ENCODE results near the gene KCNJ1. TPM values are rescaled to one million over a fixed set of nuclear protein-coding genes. Genes with fewer than 3 reads are reported as not detected.
A peak's percentile ranks its signal among the peaks of the same experiment; 100 is the strongest.

Gene KCNJ1
- total and polyA plus RNA-seq, 2 of the 8 experiments (the other 6 are each of a cell fraction or from before 2014, with no cell fraction given): 0.17 to 0.23 TPM

DNA sequence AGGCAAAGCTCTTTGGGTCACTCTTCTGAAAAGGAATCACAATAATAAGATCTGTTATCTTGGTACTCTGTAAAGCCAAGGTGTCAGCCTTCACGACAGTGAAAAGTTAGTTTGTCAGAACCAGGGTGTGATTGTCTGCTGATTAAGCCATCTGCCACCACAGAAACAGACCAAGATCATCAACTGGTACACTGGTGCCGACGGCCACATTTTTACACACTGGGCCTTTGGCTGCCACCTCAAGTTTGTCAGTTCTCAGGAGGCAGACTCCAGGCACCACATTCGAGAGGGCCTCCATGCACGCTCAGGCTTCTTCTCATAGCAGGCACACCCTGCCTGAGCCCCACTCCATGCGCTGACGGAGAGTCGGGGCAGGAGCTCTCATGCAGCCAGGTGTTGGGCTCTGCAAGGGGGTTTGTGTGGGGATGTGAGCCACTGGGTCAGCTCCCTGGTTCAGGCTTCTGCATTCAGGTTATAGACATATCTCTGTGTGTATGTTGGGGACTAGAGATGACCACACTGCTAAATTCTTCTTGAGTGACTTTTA is 66.2 kb downstream of the KCNJ1 start:
- Histone ChIP-seq H4K8ac (ENCODE audit: extremely low read depth, insufficient read depth, low read length) (no peak overlapping the region), H3K9me3 (ENCODE audit: insufficient read depth in 2 of 2, low read depth in 1 of 2, low read length in 1 of 2) (no peaks in the 10 kb centered on the region), H3K79me1 (ENCODE audit: low read depth, low read length) (no peaks in the 10 kb centered on the region), H3K4me1 (replicated peaks in 1 of 4; ENCODE audit: control insufficient read depth in 3 of 4, insufficient read depth in 4 of 4, low read length in 3 of 4) (no peaks in the 10 kb centered on the region), H2BK20ac (ENCODE audit: low read length) (no peak overlapping the region), H3K23ac (ENCODE audit: insufficient read length) (no peak overlapping the region), H3K56ac (replicated peaks; ENCODE audit: insufficient read length, low read depth, low read length) (no peak overlapping the region), H4K5ac (ENCODE audit: insufficient read length, low read depth, low read length) (no peak overlapping the region), H2BK15ac (ENCODE audit: low read length) (0 out of 2 replicates have a peak overlapping the region, but pooled peaks have one; percentile 8), H3K4me3 (ENCODE audit: extremely low read depth in 1 of 4, insufficient read depth in 2 of 4, low read depth in 3 of 4, low read length in 4 of 4) (no peak overlapping the region), H3K14ac (ENCODE audit: insufficient read length) (no peak overlapping the region), H3K23me2 (ENCODE audit: low read depth, low read length) (no peaks in the 10 kb centered on the region), H2AK5ac (ENCODE audit: low read depth, low read length) (no peak overlapping the region), H2BK5ac (ENCODE audit: low read depth, low read length) (no peak overlapping the region), H3K27me3 (replicated peaks in 1 of 4; ENCODE audit: control insufficient read depth in 3 of 4, extremely low read depth in 1 of 4, insufficient read depth in 3 of 4, low read length in 3 of 4) (no peaks in the 10 kb centered on the region), H2BK12ac (ENCODE audit: low read depth, low read length) (no peak overlapping the region), H3K79me2 (ENCODE audit: control insufficient read depth in 1 of 2, insufficient read depth in 2 of 2, low read length in 2 of 2) (no peaks in the 10 kb centered on the region), H3K4ac (replicated peaks; ENCODE audit: insufficient read length, low read depth, low read length) (no peak overlapping the region), H3K18ac (ENCODE audit: extremely low read depth, low read length) (no peak overlapping the region), H2BK120ac (replicated peaks; ENCODE audit: low read depth, low read length) (no peak overlapping the region), H3K4me2 (ENCODE audit: insufficient read depth in 1 of 2, low read depth in 2 of 2, low read length in 2 of 2) (no peak overlapping the region), H3K27ac (ENCODE audit: low read depth, low read length) (no peak overlapping the region), H4K91ac (replicated peaks; ENCODE audit: insufficient read length, low read length) (no peak overlapping the region), H3K36me3 (ENCODE audit: control insufficient read depth in 2 of 4, insufficient read depth in 4 of 4, low read length in 3 of 4) (no peaks in the 10 kb centered on the region), H4K20me1 (replicated peaks in 1 of 2; ENCODE audit: control insufficient read depth in 1 of 2, insufficient read depth in 2 of 2, low read length in 2 of 2) (no peaks in the 10 kb centered on the region), H3K9ac (replicated peaks in 1 of 4; ENCODE audit: extremely low read depth in 1 of 4, low read depth in 3 of 4, low read length in 3 of 4) (no peak overlapping the region), H2AFZ (ENCODE audit: low read length) (no peak overlapping the region)
- no peak for FAIRE-seq
- no peak for DNase-seq (ENCODE audit: low read depth in 1 of 2, low spot score in 2 of 2)
- POLR2A ChIA-PET (ENCODE audit: partially characterized antibody): no interaction called here
- WGBS, 2 experiments (ENCODE audit: extremely low coverage in 1 of 2, insufficient coverage in 1 of 2, insufficient read length in 1 of 2, insufficient replicate concordance in 2 of 2, low coverage in 1 of 2, low lambda C conversion rate in 2 of 2, missing lambda C conversion rate in 1 of 2): 91% methylated on average over 8 of the region's 8 CpGs; no CpG with 5 or more reads in 1 of the 2 experiments
- CTCF ChIA-PET (ENCODE audit: partially characterized antibody): interaction anchor here (0.6 to 11.2 kb wide), 11 partner anchors 9 to 512 kb away, joined by 3 to 99 read pairs (median 4); no protein-coding TSS in a partner anchor
- TF ChIP-seq SIN3A (conservative IDR thresholded peaks at IDR 0.05 in 1 of 2, IDR thresholded peaks at IDR 0.05 in 1 of 2; ENCODE audit: low read depth in 1 of 2, low read length in 2 of 2) (no peak), CTBP2 (IDR thresholded peaks at IDR 0.05; ENCODE audit: borderline replicate concordance, insufficient read depth, insufficient read length, low read length) (no peak), SP1 (IDR thresholded peaks at IDR 0.05; ENCODE audit: low read depth, low read length) (no peak), RNF2 (IDR thresholded peaks at IDR 0.05; ENCODE audit: borderline replicate concordance, low read depth, low read length, missing control alignments, poor library complexity, severe bottlenecking) (no peak), BACH1 (IDR thresholded peaks at IDR 0.05; ENCODE audit: low read length) (no peak), YY1 (IDR thresholded peaks at IDR 0.05; ENCODE audit: low read depth, low read length) (no peak), RFX5 (IDR thresholded peaks at IDR 0.05; ENCODE audit: borderline replicate concordance, low read depth, low read length) (no peak), EP300 (IDR thresholded peaks at IDR 0.05; ENCODE audit: borderline replicate concordance in 1 of 2, low read depth in 2 of 2, low read length in 2 of 2) (no peak)

Measured in H1 (cell line).